Esophagus squamous epithelium (tissue), 4 donors: ENCODE measurements around the gene ASS1.

Source experiments
- POLR2A ChIP-seq, 4 donors: fragments of 450-650 bp; IDR thresholded peaks; one replicate each; pipeline ENCODE4 v1.6.1; 2017; ENCODE audit warnings: antibody characterized with exemption in 4 of 4, mild to moderate bottlenecking in 4 of 4, moderate library complexity in 3 of 4
- TF ChIP-seq, protein P1 (sequence below), 6 experiments: fragments of 450-650 bp in 4 of 6; fragments of 200-600 bp in 2 of 6; sonication (generic) in 2 of 6; IDR thresholded peaks; one replicate each; pipeline ENCODE4 v1.5.1; 2016 to 2019; ENCODE audit warnings: antibody characterized with exemption in 6 of 6, mild to moderate bottlenecking in 4 of 6, moderate library complexity in 4 of 6

DNA sequence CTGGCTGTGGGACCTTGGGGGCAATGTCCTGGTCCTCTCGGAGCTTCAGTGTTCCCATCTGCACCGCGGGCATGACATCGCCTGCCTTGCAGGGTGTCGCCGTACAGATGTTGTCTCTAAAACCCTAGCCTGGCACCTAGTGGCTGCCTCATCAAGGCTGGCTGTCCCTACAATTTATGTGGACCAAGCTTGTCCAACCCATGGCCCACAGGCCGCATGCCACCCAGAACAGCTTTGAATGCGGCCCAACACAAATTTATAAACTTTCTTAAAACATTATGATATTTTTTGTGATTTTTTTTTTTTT lies 18.3 kb upstream of the ASS1 start:
- TF ChIP-seq, protein P1, sequence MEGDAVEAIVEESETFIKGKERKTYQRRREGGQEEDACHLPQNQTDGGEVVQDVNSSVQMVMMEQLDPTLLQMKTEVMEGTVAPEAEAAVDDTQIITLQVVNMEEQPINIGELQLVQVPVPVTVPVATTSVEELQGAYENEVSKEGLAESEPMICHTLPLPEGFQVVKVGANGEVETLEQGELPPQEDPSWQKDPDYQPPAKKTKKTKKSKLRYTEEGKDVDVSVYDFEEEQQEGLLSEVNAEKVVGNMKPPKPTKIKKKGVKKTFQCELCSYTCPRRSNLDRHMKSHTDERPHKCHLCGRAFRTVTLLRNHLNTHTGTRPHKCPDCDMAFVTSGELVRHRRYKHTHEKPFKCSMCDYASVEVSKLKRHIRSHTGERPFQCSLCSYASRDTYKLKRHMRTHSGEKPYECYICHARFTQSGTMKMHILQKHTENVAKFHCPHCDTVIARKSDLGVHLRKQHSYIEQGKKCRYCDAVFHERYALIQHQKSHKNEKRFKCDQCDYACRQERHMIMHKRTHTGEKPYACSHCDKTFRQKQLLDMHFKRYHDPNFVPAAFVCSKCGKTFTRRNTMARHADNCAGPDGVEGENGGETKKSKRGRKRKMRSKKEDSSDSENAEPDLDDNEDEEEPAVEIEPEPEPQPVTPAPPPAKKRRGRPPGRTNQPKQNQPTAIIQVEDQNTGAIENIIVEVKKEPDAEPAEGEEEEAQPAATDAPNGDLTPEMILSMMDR (IDR thresholded peaks at IDR 0.05): no peak
- TF ChIP-seq POLR2A (IDR thresholded peaks at IDR 0.05): no peak
